CD4-positive, CD25-positive, alpha-beta regulatory T cell (primary cell): ENCODE results near the gene IL18BP. TPM values are rescaled to one million over a fixed set of nuclear protein-coding genes. Genes with fewer than 3 reads are reported as not detected.
A peak's percentile ranks its signal among the peaks of the same experiment; 100 is the strongest.

Source experiments
- ATAC-seq, 2 donors: fragments of 150-1000 bp; cut with Tn5 transposase; one replicate each; pipeline ENCODE4 v1.10.0; 2021; ENCODE audit warnings: low read depth in 2 of 2, moderate number of reproducible peaks in 2 of 2, moderate library complexity in 1 of 2
- DNase-seq, 3 donors: peaks; one replicate each; pipeline versions ENCODE4 v3.0.0 to v3.0.0-alpha.2; 2012 to 2022; ENCODE audit warnings: mixed read lengths in 1 of 3
- H3K27ac ChIP-seq: one replicate; pipeline ENCODE4 v1.7.0; 2013; ENCODE audit warnings: mild to moderate bottlenecking, low read length; ENCODE audit not compliant: insufficient read depth, poor library complexity, severe bottlenecking
- H3K27me3 ChIP-seq: one replicate; pipeline ENCODE4 v1.7.0; 2013; ENCODE audit warnings: low read length; ENCODE audit not compliant: control insufficient read depth, insufficient read depth
- H3K36me3 ChIP-seq: one replicate; pipeline ENCODE4 v1.7.0; 2013; ENCODE audit warnings: mild to moderate bottlenecking, low read length, moderate library complexity; ENCODE audit not compliant: control insufficient read depth, insufficient read depth
- H3K4me1 ChIP-seq: 2 replicates; pipeline ENCODE4 v1.7.0; 2013; ENCODE audit warnings: mild to moderate bottlenecking, low read length; ENCODE audit not compliant: insufficient read depth, control insufficient read depth, poor library complexity, severe bottlenecking
- H3K4me3 ChIP-seq: one replicate; pipeline ENCODE4 v1.7.0; 2013; ENCODE audit warnings: low read depth, mild to moderate bottlenecking, low read length, moderate library complexity
- H3K9me3 ChIP-seq, 2 experiments: 1 replicate in 1 of 2; 2 replicates in 1 of 2; pipeline ENCODE4 v1.7.0; 2013; ENCODE audit warnings: low read length in 2 of 2, mild to moderate bottlenecking in 1 of 2, moderate library complexity in 1 of 2; ENCODE audit not compliant: control insufficient read depth in 2 of 2
- H3K27ac Mint-ChIP-seq, 3 donors: one replicate each; pipeline ENCODE4 v1.8.0; 2020 to 2022; ENCODE audit warnings: mild to moderate bottlenecking in 3 of 3, mixed read lengths in 3 of 3, moderate library complexity in 2 of 3
- H3K27me3 Mint-ChIP-seq: one replicate; pipeline ENCODE4 v1.8.0; 2022; ENCODE audit warnings: mild to moderate bottlenecking, mixed read lengths
- H3K36me3 Mint-ChIP-seq: one replicate; pipeline ENCODE4 v1.8.0; 2020; ENCODE audit warnings: mixed read lengths
- H3K4me1 Mint-ChIP-seq, 4 donors: one replicate each; pipeline ENCODE4 v1.8.0; 2020 to 2022; ENCODE audit warnings: mixed read lengths in 4 of 4, mild to moderate bottlenecking in 1 of 4
- H3K4me3 Mint-ChIP-seq, 4 donors: one replicate each; pipeline ENCODE4 v1.8.0; 2020 to 2022; ENCODE audit warnings: mild to moderate bottlenecking in 4 of 4, mixed read lengths in 4 of 4, moderate library complexity in 3 of 4
- H3K9me3 Mint-ChIP-seq, 7 donors: one replicate each; pipeline ENCODE4 v1.8.0; 2020 to 2022; ENCODE audit warnings: mixed read lengths in 7 of 7, mild to moderate bottlenecking in 3 of 7, moderate library complexity in 2 of 7
- polyA plus RNA-seq, 4 donors: library from polyadenylated mRNA; unstranded; fragments of 300-500 nt; fragmentation: Illumina TruSeq; gene quantifications; one replicate each; pipeline ENCODE4 v1.2.3, GENCODE V29; 2021
- total RNA-seq: library from RNA; stranded (reverse); gene quantifications from one replicate; pipeline ENCODE4 v1.2.3, GENCODE V29; 2022

Gene IL18BP
- total and polyA plus RNA-seq, 5 donors from 2014 or later: 10.4 to 22.8 (median 13.0) TPM

DNA sequence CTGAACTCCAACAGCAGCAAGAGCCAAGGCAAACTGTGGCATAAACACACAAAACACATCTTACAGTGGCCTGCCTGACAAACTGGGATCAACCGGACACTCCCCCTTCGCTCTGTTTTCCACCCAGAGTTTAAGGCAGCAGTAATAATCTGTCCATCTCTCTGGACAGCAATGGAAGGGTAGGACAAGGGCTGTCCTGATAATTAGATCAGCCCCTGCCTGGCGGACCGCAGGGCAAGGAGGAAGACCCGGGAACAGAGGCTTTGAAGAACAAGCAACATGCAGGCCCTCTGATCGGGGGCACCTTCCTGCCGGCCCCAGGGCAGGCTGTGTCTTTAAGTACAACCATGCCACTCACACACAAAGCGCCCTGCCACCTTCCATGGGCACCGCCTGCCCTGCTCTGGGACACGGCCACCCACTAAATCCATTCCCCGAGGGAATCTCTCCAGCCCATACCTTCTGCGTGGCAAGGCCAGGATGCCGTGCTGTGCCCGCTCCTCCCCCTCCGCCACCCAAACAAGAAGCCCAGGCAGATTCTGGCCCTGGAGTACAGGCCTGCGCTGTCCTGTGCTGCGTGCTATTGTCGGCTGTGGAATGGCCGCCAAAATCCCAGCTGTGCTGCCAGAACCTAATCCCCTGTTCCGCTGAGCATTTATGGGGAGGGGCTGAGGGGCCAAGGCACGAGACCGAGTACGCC, 42.8 kb downstream of the IL18BP start:
- peaks cover 64% of the 10 kb centered on the region for H3K4me1 ChIP-seq

DNA sequence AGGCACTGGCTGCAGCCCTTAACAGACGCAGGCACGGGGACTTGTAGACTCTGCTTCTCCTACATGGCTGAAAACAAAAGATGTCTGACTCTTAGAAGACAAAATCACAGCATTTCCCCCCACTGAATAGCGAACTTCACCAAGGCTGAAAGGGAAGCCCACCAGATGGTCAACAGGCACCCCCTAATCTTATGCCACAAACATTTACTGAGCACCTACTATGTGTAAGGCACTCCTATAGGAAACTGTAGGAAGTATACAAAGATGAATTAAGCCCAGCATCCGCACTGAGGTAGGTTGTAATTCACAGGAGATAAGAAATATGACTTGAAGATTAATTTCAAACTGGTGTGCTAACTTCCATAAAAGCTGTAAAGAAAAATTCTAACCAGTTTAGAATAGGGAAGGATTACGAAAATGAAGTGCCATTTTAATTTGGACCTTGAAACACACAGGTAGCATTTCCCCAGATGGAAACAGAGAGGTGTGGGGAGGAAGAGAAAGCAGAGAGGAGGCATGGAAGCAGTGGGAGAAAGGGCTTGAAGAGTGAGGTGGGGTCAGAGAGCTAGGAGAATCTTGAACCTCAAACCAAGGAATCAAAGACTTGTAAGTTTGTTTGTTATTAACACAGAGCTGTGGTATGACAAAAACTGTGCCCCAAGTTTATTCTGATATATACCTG, 43.5 kb downstream of the IL18BP start:
- no peaks in the 10 kb centered on the region for H3K27me3 ChIP-seq
- peak overlapping the region; percentile 94 for H3K27ac ChIP-seq
- DNase-seq (peak in 1 of 3 donors; percentile 20), ATAC-seq (peak in 1 of 2 donors; percentile 5)
- Mint-ChIP-seq H3K9me3 (no peaks in the 10 kb centered on the region), H3K27ac (no peak overlapping the region), H3K4me1 (peaks cover 21 to 40% (median 28%) of the 10 kb centered on the region in 4 donors), H3K4me3 (no peak overlapping the region), H3K27me3 (no peaks in the 10 kb centered on the region), H3K36me3 (no peaks in the 10 kb centered on the region)
- H3K36me3 ChIP-seq: no peaks in the 10 kb centered on the region
- peak overlapping the region; percentile 90 for H3K4me3 ChIP-seq
- no peaks in the 10 kb centered on the region for H3K9me3 ChIP-seq
- H3K4me1 ChIP-seq: peaks cover 57% of the 10 kb centered on the region

More for the DNA sequence above, 42.8 kb downstream of the IL18BP start:
- H3K36me3 Mint-ChIP-seq: no peaks in the 10 kb centered on the region
- DNase-seq (peak; percentile 17 to 70 (median 57)), ATAC-seq (peak; percentile 31 to 41)
- Histone ChIP-seq H3K9me3 (no peaks in the 10 kb centered on the region), H3K27me3 (no peaks in the 10 kb centered on the region), H3K4me3 (peak overlapping the region; percentile 90), H3K36me3 (no peaks in the 10 kb centered on the region), H3K27ac (peak overlapping the region; percentile 94)
- H3K27ac Mint-ChIP-seq: no peak overlapping the region
- no peak overlapping the region for H3K4me3 Mint-ChIP-seq
- H3K9me3 Mint-ChIP-seq: no peaks in the 10 kb centered on the region
- H3K27me3 Mint-ChIP-seq: no peaks in the 10 kb centered on the region
- H3K4me1 Mint-ChIP-seq: peaks cover 21 to 47% (median 35%) of the 10 kb centered on the region in 4 donors

DNA sequence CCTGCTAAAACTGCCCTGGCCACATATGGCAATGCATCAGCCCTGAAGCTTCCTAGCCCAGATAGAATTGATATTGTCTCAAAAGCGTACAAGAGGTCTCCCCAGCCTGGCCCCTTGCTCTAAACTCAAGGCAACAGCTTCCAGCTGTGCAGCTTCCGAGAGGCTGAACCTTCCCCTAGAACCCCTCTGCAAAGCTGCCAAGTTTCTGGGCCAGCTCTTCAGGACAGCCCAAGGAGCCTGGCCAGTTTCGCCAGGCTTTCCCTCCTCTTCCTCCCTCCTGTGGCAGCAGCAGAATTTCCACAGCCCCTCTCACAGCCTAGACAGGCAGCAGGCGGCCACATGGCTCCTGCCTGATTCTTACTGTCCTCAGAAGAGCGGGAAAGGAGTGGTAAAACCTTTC, 47.1 kb downstream of the IL18BP start:
- Mint-ChIP-seq H3K27me3 (no peaks in the 10 kb centered on the region), H3K9me3 (no peaks in the 10 kb centered on the region), H3K36me3 (peaks cover 3% of the 10 kb centered on the region), H3K27ac (peak overlapping the region in 1 of 3 donors; percentile 59), H3K4me1 (peaks cover 16 to 38% (median 25%) of the 10 kb centered on the region in 4 donors), H3K4me3 (no peak overlapping the region)
- peaks cover 24% of the 10 kb centered on the region for H3K4me1 ChIP-seq
- no peak overlapping the region for H3K27ac ChIP-seq
- no peak overlapping the region for H3K4me3 ChIP-seq
- no peak for DNase-seq
- ATAC-seq: no peak
- H3K27me3 ChIP-seq: no peaks in the 10 kb centered on the region
- H3K36me3 ChIP-seq: no peaks in the 10 kb centered on the region
- H3K9me3 ChIP-seq: no peaks in the 10 kb centered on the region

DNA sequence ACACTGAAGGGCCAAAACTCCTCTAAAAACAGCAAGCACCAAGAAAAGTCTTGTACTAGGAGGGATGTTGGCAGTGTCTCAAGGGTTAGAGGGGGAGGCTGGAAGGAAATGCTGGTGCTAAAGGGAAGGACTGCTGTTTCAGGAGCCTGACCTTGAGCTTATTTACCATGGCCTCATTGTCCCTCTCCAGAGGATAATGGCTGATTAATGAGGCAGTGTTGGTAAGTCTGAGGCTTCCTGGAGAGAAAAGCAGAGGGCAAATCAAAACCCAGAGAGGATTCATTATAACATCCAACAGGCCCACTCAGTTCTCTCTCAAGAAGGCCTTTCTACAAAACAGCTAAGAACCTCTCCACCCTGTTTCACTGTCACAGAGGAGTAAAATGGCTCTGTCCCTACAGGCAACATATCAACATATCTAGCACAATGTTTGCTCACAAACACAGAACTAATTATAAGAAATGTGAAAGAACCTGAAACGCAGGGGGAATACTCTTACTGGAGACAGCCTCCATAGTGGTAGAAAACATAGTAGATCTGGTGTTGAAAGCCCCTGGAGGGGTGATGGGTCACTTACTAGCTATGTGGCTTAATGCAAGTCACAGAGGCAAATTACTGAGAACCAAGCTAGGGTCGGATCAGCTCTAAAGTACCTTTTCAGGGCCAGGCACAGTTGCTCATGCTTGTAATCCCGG, 50.2 kb downstream of the IL18BP start:
- no peaks in the 10 kb centered on the region for H3K27me3 Mint-ChIP-seq
- no peak overlapping the region for H3K4me3 Mint-ChIP-seq
- peak overlapping the region in 2 of 3 donors; percentile 44 to 80 for H3K27ac Mint-ChIP-seq
- H3K9me3 ChIP-seq: no peaks in the 10 kb centered on the region
- H3K36me3 ChIP-seq: no peaks in the 10 kb centered on the region
- H3K4me1 ChIP-seq: peaks cover under 1% of the 10 kb centered on the region
- no peak overlapping the region for H3K27ac ChIP-seq
- no peaks in the 10 kb centered on the region for H3K27me3 ChIP-seq
- peaks cover 3% of the 10 kb centered on the region for H3K36me3 Mint-ChIP-seq
- H3K4me1 Mint-ChIP-seq: peaks cover 2 to 16% (median 7%) of the 10 kb centered on the region in 4 donors
- DNase-seq (no peak), ATAC-seq (no peak)
- H3K9me3 Mint-ChIP-seq: no peaks in the 10 kb centered on the region
- H3K4me3 ChIP-seq: no peak overlapping the region

Other genes starting within 250 kb of the IL18BP start
- gene DEFB108B, start 165.7 kb upstream of the IL18BP start, total RNA-seq: not detected
- not detected for gene DEFB108B, start 165.7 kb upstream of the IL18BP start, polyA plus RNA-seq
- not detected for gene DEFB131B, start 120.5 kb upstream of the IL18BP start, total RNA-seq
- not detected for gene DEFB131B, start 120.5 kb upstream of the IL18BP start, polyA plus RNA-seq
- 21.7 TPM for gene XNDC1N, start 70.3 kb upstream of the IL18BP start, total RNA-seq
- 1 to 10 TPM; 4.7 to 9.6 (median 6.3) TPM for gene XNDC1N, start 70.3 kb upstream of the IL18BP start, polyA plus RNA-seq
- gene RNF121, start 69.9 kb upstream of the IL18BP start, total RNA-seq: 23.6 TPM
- gene RNF121, start 69.9 kb upstream of the IL18BP start, polyA plus RNA-seq: 10 to 100 TPM in 2 of 4 donors, 1 to 10 TPM in 2; 8.8 to 13.1 (median 10.2) TPM
- 272 TPM for gene NUMA1, start 81.6 kb downstream of the IL18BP start, total RNA-seq
- 10 to 100 TPM; 14.0 to 27.2 (median 20.5) TPM for gene NUMA1, start 81.6 kb downstream of the IL18BP start, polyA plus RNA-seq
- gene LRRC51, start 81.9 kb downstream of the IL18BP start, total RNA-seq: 1.5 TPM
- 1 to 10 TPM; 2.8 to 9.4 (median 6.3) TPM for gene LRRC51, start 81.9 kb downstream of the IL18BP start, polyA plus RNA-seq
- 48.5 TPM for gene LAMTOR1, start 104.4 kb downstream of the IL18BP start, total RNA-seq
- gene LAMTOR1, start 104.4 kb downstream of the IL18BP start, polyA plus RNA-seq: 100 to 1,000 TPM in 3 of 4 donors, 10 to 100 TPM in 1; 69.2 to 116 (median 102) TPM
- gene TOMT, start 107.0 kb downstream of the IL18BP start, total RNA-seq: not detected
- not detected for gene TOMT, start 107.0 kb downstream of the IL18BP start, polyA plus RNA-seq
- 46.3 TPM for gene ANAPC15, start 113.8 kb downstream of the IL18BP start, total RNA-seq
- gene ANAPC15, start 113.8 kb downstream of the IL18BP start, polyA plus RNA-seq: 100 to 1,000 TPM in 2 of 4 donors, 10 to 100 TPM in 2; 86.1 to 103 (median 98.4) TPM
- gene FOLR3, start 136.8 kb downstream of the IL18BP start, total RNA-seq: not detected
- under 1 TPM in 1 of 4 donors, not detected in 3; 0.32 TPM for gene FOLR3, start 136.8 kb downstream of the IL18BP start, polyA plus RNA-seq
- gene FOLR1, start 193.2 kb downstream of the IL18BP start, total RNA-seq: not detected
- not detected for gene FOLR1, start 193.2 kb downstream of the IL18BP start, polyA plus RNA-seq
- not detected for gene FOLR2, start 217.9 kb downstream of the IL18BP start, total RNA-seq
- under 1 TPM in 1 of 4 donors, not detected in 3; 0.26 TPM for gene FOLR2, start 217.9 kb downstream of the IL18BP start, polyA plus RNA-seq
- 101 TPM for gene INPPL1, start 225.9 kb downstream of the IL18BP start, total RNA-seq
- 1 to 10 TPM; 3.6 to 4.5 (median 4.2) TPM for gene INPPL1, start 225.9 kb downstream of the IL18BP start, polyA plus RNA-seq
- gene PHOX2A, start 245.3 kb downstream of the IL18BP start, total RNA-seq: not detected
- not detected for gene PHOX2A, start 245.3 kb downstream of the IL18BP start, polyA plus RNA-seq